ENCODE measurements around the gene VIPR2. TPM values are rescaled to one million over a fixed set of nuclear protein-coding genes. Genes with fewer than 3 reads are reported as not detected.

Gene VIPR2
- total RNA-seq, 1 experiment from 2014 or later = not detected

DNA sequence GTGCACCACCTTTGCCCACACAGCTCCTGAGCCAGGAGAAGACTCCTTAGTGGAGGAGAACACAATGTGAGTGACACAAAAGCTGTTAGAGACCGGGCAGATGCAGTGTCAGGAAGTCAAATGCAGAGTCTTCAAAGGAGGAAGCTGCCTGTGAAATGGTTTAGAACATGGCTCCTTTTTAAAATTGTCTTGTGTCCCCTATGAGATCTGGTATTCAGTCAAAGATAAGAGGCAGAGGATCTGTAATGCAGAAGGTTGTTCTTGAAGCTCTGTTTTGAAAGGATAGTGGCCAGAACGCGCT is 133.0 kb downstream of the VIPR2 start:
- H3K4me3 Mint-ChIP-seq (ENCODE audit: unreplicated experiment) = no peak overlapping the region
- no peak for DNase-seq (ENCODE audit: unreplicated experiment)
- H3K27me3 Mint-ChIP-seq (ENCODE audit: insufficient read depth, unreplicated experiment) = no peaks in the 10 kb centered on the region
- CTCF ChIA-PET = interaction anchor here (0.6 kb wide), 1 partner anchor 350 kb away, joined by 3 read pairs; no protein-coding TSS in a partner anchor
- POLR2A ChIA-PET = interaction anchor here (0.6 kb wide), 1 partner anchor 203 kb away, joined by 3 read pairs; no protein-coding TSS in a partner anchor
- no peaks in the 10 kb centered on the region for H3K36me3 Mint-ChIP-seq (ENCODE audit: insufficient read depth, unreplicated experiment)
- H3K4me1 Mint-ChIP-seq (ENCODE audit: insufficient read depth, unreplicated experiment) = peaks cover 11% of the 10 kb centered on the region
- intact Hi-C loops (cut with micrococcal nuclease) = no loop called here
- no peaks in the 10 kb centered on the region for H3K9me3 Mint-ChIP-seq (ENCODE audit: unreplicated experiment)
- no peak overlapping the region for H3K27ac Mint-ChIP-seq (ENCODE audit: low read depth, unreplicated experiment)
- no TSS peak for BruUV-seq (replicated peaks)
- TF ChIP-seq, protein P1, sequence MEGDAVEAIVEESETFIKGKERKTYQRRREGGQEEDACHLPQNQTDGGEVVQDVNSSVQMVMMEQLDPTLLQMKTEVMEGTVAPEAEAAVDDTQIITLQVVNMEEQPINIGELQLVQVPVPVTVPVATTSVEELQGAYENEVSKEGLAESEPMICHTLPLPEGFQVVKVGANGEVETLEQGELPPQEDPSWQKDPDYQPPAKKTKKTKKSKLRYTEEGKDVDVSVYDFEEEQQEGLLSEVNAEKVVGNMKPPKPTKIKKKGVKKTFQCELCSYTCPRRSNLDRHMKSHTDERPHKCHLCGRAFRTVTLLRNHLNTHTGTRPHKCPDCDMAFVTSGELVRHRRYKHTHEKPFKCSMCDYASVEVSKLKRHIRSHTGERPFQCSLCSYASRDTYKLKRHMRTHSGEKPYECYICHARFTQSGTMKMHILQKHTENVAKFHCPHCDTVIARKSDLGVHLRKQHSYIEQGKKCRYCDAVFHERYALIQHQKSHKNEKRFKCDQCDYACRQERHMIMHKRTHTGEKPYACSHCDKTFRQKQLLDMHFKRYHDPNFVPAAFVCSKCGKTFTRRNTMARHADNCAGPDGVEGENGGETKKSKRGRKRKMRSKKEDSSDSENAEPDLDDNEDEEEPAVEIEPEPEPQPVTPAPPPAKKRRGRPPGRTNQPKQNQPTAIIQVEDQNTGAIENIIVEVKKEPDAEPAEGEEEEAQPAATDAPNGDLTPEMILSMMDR (IDR thresholded peaks at IDR 0.05; ENCODE audit: unreplicated experiment) = no peak

GRCh38 chr7:159010937-159011721 is 133.5 kb downstream of the VIPR2 start:
- Mint-ChIP-seq H3K27me3 (ENCODE audit: insufficient read depth, unreplicated experiment) (no peaks in the 10 kb centered on the region), H3K4me1 (ENCODE audit: insufficient read depth, unreplicated experiment) (peaks cover 11% of the 10 kb centered on the region), H3K27ac (ENCODE audit: low read depth, unreplicated experiment) (no peak overlapping the region), H3K4me3 (ENCODE audit: unreplicated experiment) (no peak overlapping the region), H3K9me3 (ENCODE audit: unreplicated experiment) (no peaks in the 10 kb centered on the region), H3K36me3 (ENCODE audit: insufficient read depth, unreplicated experiment) (no peaks in the 10 kb centered on the region)
- no TSS peak for BruUV-seq (replicated peaks)
- no peak for DNase-seq (ENCODE audit: unreplicated experiment)
- POLR2A ChIA-PET = interaction anchor here (0.6 kb wide), 1 partner anchor 203 kb away, joined by 3 read pairs; no protein-coding TSS in a partner anchor
- CTCF ChIA-PET = interaction anchor here (0.8 kb wide), 1 partner anchor 9 kb away, joined by 3 read pairs; no protein-coding TSS in a partner anchor
- intact Hi-C loops (cut with micrococcal nuclease) = no loop called here
- TF ChIP-seq, protein P1 (IDR thresholded peaks at IDR 0.05; ENCODE audit: unreplicated experiment) = no peak

GRCh38 chr7:159010411-159010810 is 134.3 kb downstream of the VIPR2 start:
- ChIA-PET POLR2A (no interaction called here), CTCF (no interaction called here)
- no peaks in the 10 kb centered on the region for H3K27me3 Mint-ChIP-seq (ENCODE audit: insufficient read depth, unreplicated experiment)
- H3K4me3 Mint-ChIP-seq (ENCODE audit: unreplicated experiment) = no peak overlapping the region
- BruUV-seq (replicated peaks) = no TSS peak
- peaks cover 10% of the 10 kb centered on the region for H3K4me1 Mint-ChIP-seq (ENCODE audit: insufficient read depth, unreplicated experiment)
- TF ChIP-seq, protein P1 (IDR thresholded peaks at IDR 0.05; ENCODE audit: unreplicated experiment) = no peak
- H3K9me3 Mint-ChIP-seq (ENCODE audit: unreplicated experiment) = no peaks in the 10 kb centered on the region
- no peak overlapping the region for H3K27ac Mint-ChIP-seq (ENCODE audit: low read depth, unreplicated experiment)
- DNase-seq (ENCODE audit: unreplicated experiment) = no peak
- intact Hi-C loops (cut with micrococcal nuclease) = no loop called here
- no peaks in the 10 kb centered on the region for H3K36me3 Mint-ChIP-seq (ENCODE audit: insufficient read depth, unreplicated experiment)

- intact Hi-C loops (cut with micrococcal nuclease) = no loop called here
- Mint-ChIP-seq H3K4me1 (ENCODE audit: insufficient read depth, unreplicated experiment) (peaks cover 6% of the 10 kb centered on the region), H3K4me3 (ENCODE audit: unreplicated experiment) (no peak overlapping the region), H3K36me3 (ENCODE audit: insufficient read depth, unreplicated experiment) (no peaks in the 10 kb centered on the region), H3K9me3 (ENCODE audit: unreplicated experiment) (no peaks in the 10 kb centered on the region), H3K27me3 (ENCODE audit: insufficient read depth, unreplicated experiment) (no peaks in the 10 kb centered on the region), H3K27ac (ENCODE audit: low read depth, unreplicated experiment) (no peak overlapping the region)
- ChIA-PET POLR2A (no interaction called here), CTCF (interaction anchor here (0.6 to 1.8 kb wide), 3 partner anchors 10 to 257 kb away, joined by 3 to 4 read pairs (median 4); no protein-coding TSS in a partner anchor)
- no peak for DNase-seq (ENCODE audit: unreplicated experiment)
- BruUV-seq (replicated peaks) = no TSS peak
- TF ChIP-seq, protein P1 (IDR thresholded peaks at IDR 0.05; ENCODE audit: unreplicated experiment) = no peak
Observed at GRCh38 chr7:159009951-159010350, 134.7 kb downstream of the VIPR2 start.
